ENCODE data around the gene CENPM.

The CENPM gene

DNA sequence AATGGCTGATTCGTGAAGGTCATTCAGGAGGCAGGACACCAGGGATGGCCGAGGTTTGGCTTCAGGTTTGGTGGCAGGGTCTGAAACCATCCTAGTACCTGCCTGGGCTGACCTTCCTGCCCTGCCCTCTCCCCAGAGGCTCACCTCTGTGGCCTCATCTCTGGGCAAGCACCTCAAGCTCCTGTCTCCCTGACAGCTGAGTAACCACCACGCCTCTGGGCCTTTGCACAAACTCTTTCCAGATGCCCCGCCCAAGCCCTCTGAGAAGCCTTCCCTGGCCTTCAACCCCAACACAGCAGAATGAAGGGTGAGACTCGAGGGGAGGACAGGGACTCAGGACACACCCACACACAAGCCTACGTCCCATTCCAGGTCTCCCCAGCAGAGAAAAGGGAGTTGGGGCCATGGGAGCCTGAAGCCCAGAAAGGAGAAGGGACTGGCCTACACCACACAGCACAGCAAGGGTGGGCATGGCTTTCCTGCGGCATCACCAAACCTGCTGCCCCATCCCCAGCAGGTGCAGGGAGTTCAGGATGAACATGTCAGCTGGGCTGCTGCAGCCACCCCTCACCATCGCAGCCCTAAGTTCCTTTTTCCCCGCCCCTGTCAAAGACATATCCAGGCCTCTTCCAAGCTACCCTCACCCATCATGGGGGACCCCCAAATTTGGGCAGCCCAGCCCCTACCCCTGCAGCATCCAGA lies 34.5 kb downstream of the CENPM start:
- DNase-seq: no peak

DNA sequence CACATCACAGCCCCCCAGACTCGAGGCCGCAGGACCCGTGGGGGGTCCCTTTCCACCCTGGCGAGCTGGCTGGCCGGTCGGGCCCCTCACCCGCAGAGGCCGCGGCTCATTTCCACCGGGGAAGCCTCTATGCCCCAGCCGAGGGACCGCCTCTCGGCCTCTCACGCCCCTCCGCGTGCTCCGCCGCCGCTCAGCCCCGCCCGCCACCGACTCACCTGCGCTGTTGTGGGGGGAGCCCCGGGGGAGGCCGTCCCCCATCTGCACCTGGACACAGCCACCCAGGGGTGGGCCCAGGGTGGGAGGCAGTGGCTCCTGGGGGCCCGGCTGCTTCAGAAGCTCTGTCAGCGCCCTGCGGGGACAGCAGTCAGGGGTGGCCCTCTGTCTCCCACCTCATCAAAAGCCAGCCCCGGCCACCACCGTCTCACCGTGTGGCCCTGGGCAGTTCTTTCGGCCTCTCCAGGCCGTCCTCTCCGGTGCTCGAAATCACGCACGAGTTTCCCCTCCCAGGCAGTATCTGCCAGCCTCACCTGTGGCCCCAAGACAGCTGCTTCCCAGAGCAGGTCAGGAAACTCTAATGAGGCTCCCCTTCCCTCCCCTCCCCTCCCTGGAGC lies 35.8 kb downstream of the CENPM start:
- DNase-seq: no peak

DNA sequence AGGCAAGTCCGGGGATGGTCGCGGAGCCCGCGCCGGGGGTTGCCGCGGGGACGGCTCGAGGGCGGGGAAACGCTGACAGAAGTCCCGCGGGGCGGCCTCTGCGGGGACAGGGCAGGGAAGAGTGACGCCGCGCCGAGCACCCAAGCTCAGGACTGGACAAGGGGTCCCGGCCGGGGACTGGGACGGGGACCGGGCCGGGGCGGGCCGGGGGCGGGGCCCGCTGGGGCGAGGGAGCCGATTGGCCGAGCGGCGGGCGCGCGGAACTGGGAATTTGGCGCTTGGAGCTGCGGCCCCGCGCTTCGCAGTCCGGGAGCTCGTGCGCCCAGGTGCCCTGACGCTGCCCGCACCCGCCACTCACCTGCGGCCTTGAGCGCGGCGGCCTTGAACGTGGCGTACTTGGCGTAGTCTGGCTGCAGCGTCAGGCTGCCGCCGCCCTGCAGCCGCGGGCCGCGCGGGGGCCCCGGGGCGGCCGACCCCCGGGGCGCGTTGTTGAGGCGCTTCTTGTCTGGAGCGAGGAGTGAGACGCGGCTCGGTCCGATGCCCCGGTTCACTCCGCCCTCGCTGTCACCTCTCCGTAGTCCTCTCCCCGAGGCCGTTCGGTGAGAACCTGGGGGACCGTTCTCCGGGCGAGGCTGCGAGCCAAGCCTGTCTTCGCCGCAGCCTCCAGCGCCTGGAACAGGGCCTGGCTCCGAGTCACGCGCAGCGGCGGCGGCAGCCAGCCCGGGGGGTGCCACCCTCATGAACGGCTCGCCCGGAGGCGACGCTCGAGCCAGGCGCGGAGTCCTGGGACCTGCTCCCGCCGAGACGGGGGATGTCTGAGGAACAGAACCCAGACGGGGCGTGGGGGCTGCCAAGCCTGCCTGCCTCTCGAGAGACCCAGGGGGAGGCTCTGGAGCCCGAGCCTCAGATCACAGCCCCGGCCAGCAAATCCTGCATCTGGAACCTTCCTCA lies 36.6 kb downstream of the CENPM start:
- no peak for DNase-seq

- no peak for DNase-seq
Measured at GRCh38 chr22:41909310-41910049, 37.5 kb downstream of the CENPM start.

DNA sequence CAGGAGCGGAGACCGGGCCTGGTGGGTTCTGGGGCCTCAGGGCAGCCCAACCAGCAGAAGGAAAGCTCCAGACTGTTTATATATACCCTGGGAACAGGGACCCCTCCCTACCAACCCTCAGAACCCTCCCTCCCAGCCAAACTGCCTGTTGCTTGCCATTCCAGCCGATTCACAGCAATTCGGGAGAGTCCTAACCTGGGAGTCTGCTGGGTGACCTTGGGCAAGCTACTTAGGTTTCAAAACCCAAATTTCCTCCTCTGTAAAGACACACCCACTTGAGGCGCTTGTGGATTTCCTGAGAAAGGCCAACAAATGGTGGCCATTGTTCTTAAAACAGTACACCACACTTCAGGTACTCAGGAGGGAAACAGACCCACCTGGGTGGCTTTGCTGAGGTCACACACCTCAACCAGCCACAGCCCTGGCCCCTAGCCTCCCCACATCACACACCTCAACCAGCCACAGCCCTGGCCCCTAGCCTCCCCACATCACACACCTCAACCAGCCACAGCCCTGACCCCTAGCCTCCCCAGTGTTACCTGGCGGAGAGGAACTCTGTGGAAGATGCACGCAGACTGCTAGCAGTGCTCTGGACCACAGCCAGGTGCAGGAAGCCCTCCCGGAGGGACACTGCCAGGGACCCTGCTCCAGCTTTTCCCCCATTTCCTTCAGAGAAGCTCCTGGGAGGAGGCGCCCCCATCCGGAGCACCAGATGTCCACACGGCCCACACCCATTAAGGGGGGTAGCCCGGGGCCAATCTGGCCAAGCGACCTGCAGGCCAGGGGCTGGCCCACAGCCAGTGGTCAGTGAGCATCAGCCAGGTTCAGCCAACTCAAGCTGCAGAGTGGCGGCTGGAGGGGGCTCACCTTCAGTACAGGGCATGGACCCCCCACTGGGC lies 38.3 kb downstream of the CENPM start:
- no peak for DNase-seq

DNA sequence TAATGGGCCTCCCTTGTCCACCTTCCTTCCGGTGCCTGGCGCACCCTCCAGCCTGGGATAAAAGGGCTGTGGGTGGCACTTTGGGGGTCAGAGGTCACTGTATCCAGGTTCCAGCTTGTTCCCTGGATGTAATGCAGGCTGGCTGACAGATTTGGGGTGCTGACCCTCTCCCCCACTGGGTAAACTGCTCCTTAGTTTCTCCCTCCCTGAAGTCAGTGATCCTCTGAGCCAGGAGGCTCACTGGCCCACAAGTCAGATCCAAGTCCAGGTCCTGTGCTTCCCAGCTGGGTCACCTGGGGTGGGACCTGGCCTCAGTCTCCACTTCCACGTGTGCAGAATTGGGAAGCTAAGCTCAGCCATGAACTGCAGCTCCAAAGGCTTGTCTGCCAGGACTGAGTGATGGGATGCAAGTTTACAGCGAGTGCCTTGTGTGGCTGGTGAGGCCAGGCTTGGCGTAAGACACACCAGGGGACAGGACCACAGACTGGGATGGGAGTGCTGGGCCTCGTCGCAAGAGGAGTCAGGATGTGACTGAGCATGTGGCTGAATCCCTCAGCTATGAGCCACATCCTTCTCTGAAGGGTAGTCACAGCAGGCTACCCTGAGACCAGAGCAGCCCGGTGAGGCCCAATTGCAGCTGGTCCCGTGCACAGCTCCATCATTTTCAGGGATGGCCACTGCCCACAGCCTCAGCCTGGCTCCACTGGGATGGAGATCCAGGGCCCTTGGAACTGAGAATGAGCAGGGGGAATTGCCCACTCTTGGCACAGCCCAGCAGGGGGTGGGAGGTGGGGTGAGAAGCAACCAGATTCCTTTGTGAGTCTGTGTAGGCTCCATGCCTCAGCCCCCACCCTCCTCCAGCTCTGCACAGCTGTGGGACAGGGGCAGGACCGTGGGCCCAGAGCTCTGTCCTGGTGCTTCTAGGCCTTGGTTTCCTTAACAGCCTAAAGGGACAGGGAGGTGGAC lies 39.2 kb downstream of the CENPM start:
- DNase-seq: no peak

GRCh38 chr22:41906822-41907221 lies 40.1 kb downstream of the CENPM start:
- no peak for DNase-seq

DNA sequence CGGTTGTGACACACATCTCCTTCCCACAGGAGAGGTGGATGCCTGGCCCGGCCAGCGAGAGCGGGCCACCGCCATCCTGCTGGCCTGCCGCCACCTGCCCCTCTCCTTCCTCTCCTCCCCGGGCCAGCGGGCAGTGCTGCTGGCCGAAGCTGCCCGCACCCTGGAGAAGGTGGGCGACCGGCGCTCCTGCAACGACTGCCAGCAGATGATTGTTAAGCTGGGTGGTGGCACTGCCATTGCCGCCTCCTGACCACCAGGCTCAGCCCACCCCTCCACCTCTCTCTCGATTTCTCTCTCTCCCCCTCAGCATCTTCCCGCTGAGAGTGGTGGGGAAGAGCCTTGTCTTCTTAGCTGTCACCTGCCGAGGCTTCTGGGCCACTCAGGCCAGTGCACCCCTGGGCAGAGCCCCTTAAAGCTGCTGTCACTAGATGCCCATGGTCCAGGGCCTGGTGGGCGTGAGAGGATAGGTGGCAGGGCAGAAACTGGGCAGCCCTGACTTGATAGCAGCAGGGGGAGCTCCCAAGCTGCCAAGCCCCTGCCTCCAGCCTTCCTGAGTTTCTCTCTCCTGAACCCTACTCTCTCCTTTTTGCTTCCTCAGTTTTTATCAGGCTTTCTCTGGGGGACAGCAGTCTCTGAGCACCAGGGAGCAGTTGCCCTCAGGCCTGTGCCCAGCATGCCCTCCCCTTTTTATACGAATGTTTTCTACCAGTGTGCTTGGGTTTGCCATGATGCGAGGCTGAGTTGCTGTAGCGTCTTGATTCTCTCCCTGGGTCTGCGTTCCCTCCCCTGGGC lies 41.3 kb downstream of the CENPM start:
- DNase-seq: no peak

- DNase-seq: no peak
Measured at GRCh38 chr22:41904450-41905410, 42.2 kb downstream of the CENPM start.

DNA sequence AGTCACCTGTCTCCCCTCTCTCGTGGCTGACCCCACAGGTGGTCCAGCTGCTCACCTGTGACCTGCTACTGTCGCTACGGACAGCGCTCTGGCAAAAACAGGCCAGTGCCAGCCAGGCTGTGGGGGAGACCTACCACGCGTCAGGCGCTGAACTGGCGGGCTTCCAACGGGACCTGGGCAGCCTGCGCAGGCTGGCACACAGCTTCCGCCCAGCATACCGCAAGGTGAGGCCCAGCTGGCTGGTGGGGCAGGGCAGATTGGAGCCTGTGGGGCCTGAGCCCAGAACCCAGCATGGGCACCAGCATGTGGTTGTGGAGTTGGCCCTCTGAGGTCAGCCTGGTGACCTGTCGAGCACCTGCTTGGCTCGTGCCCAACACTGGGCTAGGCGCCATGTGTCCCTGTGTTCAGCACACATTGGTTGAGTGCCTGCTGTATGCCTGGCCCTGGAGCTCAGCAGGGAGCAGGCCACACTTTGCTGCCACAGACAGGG lies 44.0 kb downstream of the CENPM start:
- DNase-seq: no peak

GRCh38 chr22:41902016-41902415 lies 44.9 kb downstream of the CENPM start:
- no peak for DNase-seq

DNA sequence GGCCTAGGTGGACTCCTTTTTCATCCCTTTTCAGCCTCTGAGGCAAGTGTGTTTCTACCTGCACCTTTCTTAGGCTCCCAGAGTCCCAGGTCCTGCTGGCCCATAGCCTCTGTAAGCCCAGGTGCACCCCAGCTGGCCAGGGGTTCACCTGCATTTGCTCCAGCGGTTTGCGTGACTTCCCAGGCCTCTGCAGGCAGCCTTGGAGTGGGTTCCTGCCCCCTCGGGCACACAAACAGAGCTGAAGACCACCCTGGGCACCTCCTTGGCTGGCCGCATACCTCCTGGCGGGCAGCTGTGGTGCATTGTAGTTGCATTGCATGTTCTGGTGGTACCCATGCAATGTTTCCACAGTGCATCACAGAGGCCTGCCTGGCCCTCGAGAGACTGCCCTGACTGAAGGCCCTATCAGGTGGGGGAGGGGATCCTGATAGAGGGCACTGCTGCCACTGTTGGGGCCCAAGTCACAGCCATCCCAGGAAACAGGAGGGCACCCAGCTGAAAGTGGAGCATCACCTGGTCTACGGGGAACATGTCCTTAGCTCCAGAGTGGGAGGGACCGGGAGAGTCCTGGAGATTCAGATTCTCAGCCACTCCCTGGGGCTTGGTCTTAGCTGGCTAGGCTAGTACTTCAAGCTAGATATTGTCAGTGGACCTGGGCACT lies 46.2 kb downstream of the CENPM start:
- no peak for DNase-seq

GRCh38 chr22:41899992-41900651 lies 46.8 kb downstream of the CENPM start:
- no peak for DNase-seq

DNA sequence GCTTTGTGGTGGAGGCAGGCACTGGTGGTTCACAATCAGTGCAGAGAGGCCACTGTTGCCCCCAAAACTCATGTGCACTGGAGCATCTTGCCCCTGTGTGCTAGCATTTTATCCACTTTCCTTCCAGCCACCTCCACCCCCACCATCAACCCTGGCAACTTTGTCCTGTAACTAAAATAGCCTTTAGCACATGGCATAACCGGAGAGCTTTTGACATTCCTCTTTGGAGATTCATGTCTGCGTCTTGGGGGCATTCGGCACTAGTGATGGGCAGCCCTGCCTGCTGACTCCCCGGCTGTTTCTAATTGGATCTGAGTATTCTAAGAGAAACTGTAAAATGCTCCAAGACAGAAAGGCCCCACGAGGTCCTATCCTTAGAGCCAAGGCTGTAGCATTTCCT lies 47.8 kb downstream of the CENPM start:
- DNase-seq: no peak

DNA sequence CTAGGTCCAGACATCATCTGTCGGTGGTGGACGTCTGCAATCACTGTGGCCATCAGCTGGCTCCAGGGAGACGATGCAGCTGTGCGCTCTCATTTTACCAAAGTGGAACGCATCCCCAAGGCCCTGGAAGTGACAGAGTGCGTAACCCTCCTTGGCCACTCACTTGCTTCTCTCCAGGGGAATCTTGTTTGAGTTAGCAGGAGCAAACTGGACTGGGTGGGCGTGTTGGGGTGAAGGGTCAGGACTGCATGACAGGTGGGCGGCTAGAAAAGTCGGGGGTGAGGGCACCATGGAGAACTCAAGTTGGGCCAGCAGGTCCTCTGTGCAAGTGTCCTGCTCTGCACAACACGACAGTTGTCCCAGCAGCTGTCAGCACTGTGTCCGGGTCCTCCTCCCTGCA lies 48.3 kb downstream of the CENPM start:
- no peak for DNase-seq

DNA sequence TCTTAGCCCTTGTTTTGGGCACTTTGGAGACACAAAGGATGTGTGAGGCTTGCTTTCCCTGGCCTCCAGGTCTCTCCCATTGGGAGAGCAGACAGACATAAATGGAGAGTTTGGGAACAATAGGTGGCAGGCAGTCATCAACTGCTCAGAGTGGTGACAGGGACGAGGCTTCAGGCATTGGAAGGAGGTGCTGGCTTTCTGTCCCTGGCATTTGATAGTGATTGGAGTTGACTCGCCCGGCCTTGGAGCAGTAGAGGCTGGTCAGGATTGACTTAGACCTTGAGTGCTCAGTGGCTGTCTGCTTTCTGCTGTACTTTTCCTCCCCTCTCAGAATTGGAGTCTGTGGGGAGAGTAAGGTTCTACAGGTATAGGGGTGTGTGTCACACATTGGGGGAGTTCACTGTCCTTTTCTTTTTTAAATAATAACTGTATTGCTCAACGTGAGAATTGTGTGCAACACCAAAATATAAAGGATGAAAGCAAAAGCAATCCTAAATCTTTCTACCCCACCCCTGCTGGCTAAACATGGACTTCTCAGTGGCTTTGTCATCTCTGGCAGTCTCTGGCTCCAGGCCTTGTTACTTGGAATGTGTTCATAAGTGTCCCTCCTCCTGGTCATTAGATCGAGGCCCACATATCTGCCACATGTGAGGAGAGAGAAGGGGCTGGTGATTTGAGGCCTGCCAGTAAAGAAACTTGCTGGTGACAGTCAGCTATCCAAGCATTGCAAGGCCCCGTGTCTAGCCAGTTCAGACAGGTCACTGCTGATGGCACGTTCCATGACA lies 53.2 kb downstream of the CENPM start:
- no peak for DNase-seq

- no peak for DNase-seq
Measured at GRCh38 chr22:41892721-41893120, 54.2 kb downstream of the CENPM start.
